GM06990 (cell line): ENCODE results near the gene ADAT3.

Experiments
- DNase-seq: peaks from one replicate; pipeline ENCODE4 v3.0.0-alpha.2; 2011; ENCODE audit not compliant: insufficient read length; ENCODE audit errors: extremely low read depth
- H3K27me3 ChIP-seq: replicated peaks from 2 replicates; pipeline ENCODE4 v1.6.0; 2011; ENCODE audit warnings: low read length; ENCODE audit not compliant: control insufficient read depth, insufficient read depth
- H3K36me3 ChIP-seq: 2 replicates; pipeline ENCODE4 v1.5.1; 2011; ENCODE audit warnings: low read length; ENCODE audit not compliant: control insufficient read depth, insufficient read depth
- H3K4me3 ChIP-seq: replicated peaks from 2 replicates; pipeline ENCODE4 v1.5.1; 2011; ENCODE audit warnings: low read depth, mild to moderate bottlenecking, control low read depth, low read length
- TF ChIP-seq, protein P1 (sequence below): IDR thresholded peaks from 2 replicates; pipeline ENCODE4 v1.5.1; 2011; ENCODE audit warnings: low read length, control low read depth, mild to moderate bottlenecking, inconsistent platforms; ENCODE audit not compliant: insufficient read depth, poor library complexity, severe bottlenecking

The ADAT3 gene

DNA sequence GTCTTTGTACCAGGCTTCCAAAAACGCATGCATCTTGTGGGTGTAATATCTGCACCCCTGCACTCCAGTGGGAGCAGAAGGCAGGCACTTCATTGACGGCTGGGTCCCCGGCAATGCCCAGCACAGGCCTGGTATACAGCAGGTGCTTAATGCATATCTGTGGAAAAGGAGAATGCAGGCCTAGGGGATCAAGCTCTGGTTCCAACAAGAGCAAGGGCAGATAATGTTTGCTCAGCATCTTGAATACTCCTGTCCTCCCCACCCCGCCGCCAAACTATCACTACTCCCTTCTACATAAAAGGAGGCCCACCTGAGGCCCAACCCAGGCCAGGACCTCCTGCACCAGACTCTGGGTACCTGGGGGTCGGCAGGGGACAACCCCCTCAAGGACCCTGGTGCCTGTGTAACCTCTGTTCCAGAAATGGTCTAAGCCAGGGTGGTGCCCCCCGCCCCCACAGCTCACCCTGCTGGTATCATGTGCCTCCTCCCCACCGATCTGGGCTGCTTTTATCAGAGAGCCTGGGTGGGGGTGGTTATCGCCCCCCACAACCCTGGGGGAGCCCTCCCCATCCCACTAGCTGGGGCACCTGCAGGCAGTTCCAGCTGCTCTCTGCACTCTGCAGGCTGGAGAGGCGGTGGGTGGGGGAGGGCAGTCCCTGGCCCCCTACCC lies 46.7 kb upstream of the ADAT3 start:
- no peak for DNase-seq
- no peaks in the 10 kb centered on the region for H3K36me3 ChIP-seq
- no peaks in the 10 kb centered on the region for H3K27me3 ChIP-seq
- H3K4me3 ChIP-seq, result no peak overlapping the region
- TF ChIP-seq, protein P1, sequence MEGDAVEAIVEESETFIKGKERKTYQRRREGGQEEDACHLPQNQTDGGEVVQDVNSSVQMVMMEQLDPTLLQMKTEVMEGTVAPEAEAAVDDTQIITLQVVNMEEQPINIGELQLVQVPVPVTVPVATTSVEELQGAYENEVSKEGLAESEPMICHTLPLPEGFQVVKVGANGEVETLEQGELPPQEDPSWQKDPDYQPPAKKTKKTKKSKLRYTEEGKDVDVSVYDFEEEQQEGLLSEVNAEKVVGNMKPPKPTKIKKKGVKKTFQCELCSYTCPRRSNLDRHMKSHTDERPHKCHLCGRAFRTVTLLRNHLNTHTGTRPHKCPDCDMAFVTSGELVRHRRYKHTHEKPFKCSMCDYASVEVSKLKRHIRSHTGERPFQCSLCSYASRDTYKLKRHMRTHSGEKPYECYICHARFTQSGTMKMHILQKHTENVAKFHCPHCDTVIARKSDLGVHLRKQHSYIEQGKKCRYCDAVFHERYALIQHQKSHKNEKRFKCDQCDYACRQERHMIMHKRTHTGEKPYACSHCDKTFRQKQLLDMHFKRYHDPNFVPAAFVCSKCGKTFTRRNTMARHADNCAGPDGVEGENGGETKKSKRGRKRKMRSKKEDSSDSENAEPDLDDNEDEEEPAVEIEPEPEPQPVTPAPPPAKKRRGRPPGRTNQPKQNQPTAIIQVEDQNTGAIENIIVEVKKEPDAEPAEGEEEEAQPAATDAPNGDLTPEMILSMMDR, result no peak

DNA sequence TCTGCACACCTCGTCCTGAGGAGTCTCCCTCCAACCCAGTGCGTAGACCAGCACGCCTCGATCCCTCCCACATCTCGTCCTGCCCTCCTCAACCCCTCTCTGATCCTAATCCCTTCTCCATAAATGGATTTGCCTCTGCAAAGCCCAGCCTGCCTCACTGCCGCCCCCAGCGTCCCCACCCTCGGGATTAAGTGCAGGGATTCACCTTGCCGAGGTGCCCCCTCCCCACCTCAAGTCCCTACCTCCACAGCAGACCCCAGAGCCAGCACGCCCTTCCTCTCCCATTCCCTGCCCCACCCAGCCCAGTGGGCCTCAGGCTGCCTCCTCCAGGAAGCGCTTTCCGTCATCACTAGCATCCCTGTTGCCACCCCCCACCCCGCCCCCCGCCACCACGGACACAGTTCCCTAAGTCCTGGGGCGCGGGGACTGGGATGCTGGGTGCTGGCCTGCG lies 45.8 kb upstream of the ADAT3 start:
- no peak for DNase-seq
- Histone ChIP-seq H3K27me3 (no peaks in the 10 kb centered on the region), H3K36me3 (no peaks in the 10 kb centered on the region), H3K4me3 (no peak overlapping the region)
- TF ChIP-seq, protein P1, result no peak

DNA sequence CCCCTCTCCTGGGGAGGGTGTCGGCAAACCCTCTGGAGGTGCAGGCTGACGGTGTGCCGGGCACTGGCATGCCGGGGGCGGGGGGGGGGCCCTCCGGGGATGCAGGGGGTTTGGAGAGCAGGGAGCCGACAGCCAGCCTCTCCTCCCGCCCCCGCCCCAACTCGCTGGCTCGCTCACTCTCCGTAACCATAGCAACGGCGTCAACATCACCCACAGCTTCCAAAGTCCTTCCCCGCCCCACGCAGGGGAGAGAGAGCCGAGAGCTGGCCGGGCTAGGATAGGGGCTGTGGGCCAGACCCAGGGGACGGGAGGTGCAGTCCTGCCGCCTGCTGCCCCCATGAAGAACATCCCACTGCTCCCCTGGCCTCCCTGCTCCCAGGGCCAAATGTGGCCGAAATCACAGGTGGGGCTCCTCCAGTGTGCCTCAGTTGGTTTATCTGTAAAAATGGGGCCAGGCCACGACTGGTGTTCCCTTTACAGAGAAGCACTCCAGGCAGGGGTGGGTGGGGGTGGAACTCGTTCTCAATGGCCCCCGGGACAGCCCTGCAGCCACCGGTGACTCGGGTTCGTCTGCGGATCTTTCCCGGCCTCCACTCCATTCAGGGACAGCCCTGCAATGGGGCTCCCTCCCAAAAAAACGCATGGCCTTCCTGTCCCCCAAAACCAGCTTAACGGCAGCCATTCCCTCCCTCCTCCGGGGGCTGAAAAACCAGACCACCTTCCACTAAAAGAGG lies 45.0 kb upstream of the ADAT3 start:
- TF ChIP-seq, protein P1, result no peak
- no peak for DNase-seq
- H3K4me3 ChIP-seq, result no peak overlapping the region

DNA sequence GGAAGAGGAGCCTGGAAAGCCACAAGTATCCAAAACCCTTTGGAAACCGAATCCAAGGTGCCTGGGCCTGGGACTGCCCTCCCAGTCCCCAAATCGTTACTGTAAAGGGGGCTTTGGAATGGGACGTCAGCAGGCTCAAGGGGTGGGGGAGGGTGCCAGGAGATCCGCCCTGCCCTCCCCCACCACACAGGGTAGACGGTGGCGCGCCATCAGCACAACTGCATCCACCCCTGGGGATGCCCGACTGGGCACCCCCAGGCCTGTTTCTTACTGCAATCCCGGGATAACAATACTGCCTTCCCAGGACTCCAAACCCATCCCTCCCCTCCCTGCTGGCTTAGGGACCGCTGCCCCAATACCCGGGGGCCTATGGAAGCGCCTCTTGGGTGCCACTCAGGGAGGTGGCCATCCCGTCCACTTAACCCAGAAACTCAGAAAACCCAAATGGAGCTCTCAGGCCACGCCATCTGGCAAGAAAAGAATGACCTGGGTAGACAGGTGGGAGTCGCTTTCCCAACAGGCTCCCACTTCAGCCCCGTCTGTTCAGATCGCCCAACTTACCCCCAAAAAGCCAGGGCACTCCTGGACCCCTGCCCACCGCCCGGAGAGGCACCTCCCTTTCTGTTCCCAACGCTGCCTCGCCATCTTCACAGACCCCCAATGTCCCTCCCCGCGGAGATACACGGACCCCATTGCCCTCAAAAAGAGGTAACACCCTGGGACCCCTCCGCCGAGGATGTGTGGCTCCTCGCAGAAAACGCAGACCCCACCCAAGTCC lies 44.2 kb upstream of the ADAT3 start:
- no peak for DNase-seq
- no peaks in the 10 kb centered on the region for H3K36me3 ChIP-seq
- H3K4me3 ChIP-seq, result peak overlapping the region; percentile 70
- TF ChIP-seq, protein P1, result no peak
- no peaks in the 10 kb centered on the region for H3K27me3 ChIP-seq

More for the DNA sequence above, 45.0 kb upstream of the ADAT3 start:
- Histone ChIP-seq H3K36me3 (no peaks in the 10 kb centered on the region), H3K27me3 (no peaks in the 10 kb centered on the region)

DNA sequence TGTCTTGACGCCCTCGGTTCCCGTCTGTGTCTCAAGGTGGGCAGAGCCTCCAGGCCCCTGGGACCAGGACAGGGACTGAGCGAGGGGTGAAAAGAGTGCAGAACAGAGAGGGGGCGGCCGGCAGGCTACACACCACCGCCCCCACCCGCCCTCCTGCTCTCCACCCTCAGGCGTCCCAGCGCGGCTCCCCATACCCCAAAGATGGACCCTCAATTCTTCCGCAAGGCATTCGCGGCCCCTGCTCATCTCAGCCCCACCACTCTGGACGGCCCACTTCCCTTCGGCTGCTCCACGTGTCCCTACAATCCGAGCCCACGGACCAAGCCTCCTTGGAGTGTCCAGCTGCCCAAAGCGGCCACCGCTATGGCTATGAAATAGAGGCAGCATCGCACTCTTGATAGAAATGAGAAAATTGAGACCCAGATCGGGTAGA lies 43.6 kb upstream of the ADAT3 start:
- Histone ChIP-seq H3K4me3 (peak overlapping the region; percentile 70), H3K27me3 (no peaks in the 10 kb centered on the region), H3K36me3 (no peaks in the 10 kb centered on the region)
- DNase-seq, result no peak
- TF ChIP-seq, protein P1, result no peak
